ENCODE results near the gene PRKCZ.

Gene PRKCZ

GRCh38 chr1:2049718-2050431 lies at the start of gene PRKCZ:
Gene PRKCZ, plus strand, starts transcription at chr1:2050411. Its CDS starts 220 bp downstream, at chr1:2050631.
- DNase-seq (ENCODE audit: low spot score) = peak; percentile 85

GRCh38 chr1:2000432-2000831 lies 49.8 kb upstream of the PRKCZ start:
- no peak for DNase-seq (ENCODE audit: low spot score)

GRCh38 chr1:2000850-2001249 lies 49.4 kb upstream of the PRKCZ start:
- no peak for DNase-seq (ENCODE audit: low spot score)

GRCh38 chr1:2001773-2002411 lies 48.3 kb upstream of the PRKCZ start:
- no peak for DNase-seq (ENCODE audit: low spot score)

GRCh38 chr1:2003541-2004131 lies 46.6 kb upstream of the PRKCZ start, which contains the start of gene CFAP74:
Gene CFAP74, minus strand, starts transcription at chr1:2003786. Its CDS starts 12,830 bp downstream, at chr1:1990956.
- DNase-seq (ENCODE audit: low spot score) = no peak

GRCh38 chr1:2004856-2005255 lies 45.4 kb upstream of the PRKCZ start:
- DNase-seq (ENCODE audit: low spot score) = no peak

GRCh38 chr1:2009101-2010053 lies 40.8 kb upstream of the PRKCZ start:
- no peak for DNase-seq (ENCODE audit: low spot score)

GRCh38 chr1:2014181-2014580 lies 36.0 kb upstream of the PRKCZ start:
- DNase-seq (ENCODE audit: low spot score) = no peak

- no peak for DNase-seq (ENCODE audit: low spot score)
Measured at GRCh38 chr1:2014741-2015735, 35.2 kb upstream of the PRKCZ start.

GRCh38 chr1:2016123-2016522 lies 34.1 kb upstream of the PRKCZ start:
- no peak for DNase-seq (ENCODE audit: low spot score)

GRCh38 chr1:2018217-2019171 lies 31.7 kb upstream of the PRKCZ start:
- no peak for DNase-seq (ENCODE audit: low spot score)

- no peak for DNase-seq (ENCODE audit: low spot score)
Measured at GRCh38 chr1:2019172-2019543, 31.1 kb upstream of the PRKCZ start, which contains the start of gene GABRD. Gene GABRD, plus strand, starts transcription at chr1:2019345. Its CDS starts 79 bp downstream, at chr1:2019424.

GRCh38 chr1:2019571-2020309 lies 30.5 kb upstream of the PRKCZ start:
- DNase-seq (ENCODE audit: low spot score) = no peak

- DNase-seq (ENCODE audit: low spot score) = no peak
Measured at GRCh38 chr1:2020310-2020655, 29.9 kb upstream of the PRKCZ start.

- no peak for DNase-seq (ENCODE audit: low spot score)
Measured at GRCh38 chr1:2021550-2021949, 28.7 kb upstream of the PRKCZ start.

- DNase-seq (ENCODE audit: low spot score) = no peak
Measured at GRCh38 chr1:2022063-2022770, 28.0 kb upstream of the PRKCZ start.

GRCh38 chr1:2023187-2023586 lies 27.0 kb upstream of the PRKCZ start:
- DNase-seq (ENCODE audit: low spot score) = no peak

- DNase-seq (ENCODE audit: low spot score) = no peak
Measured at GRCh38 chr1:2024451-2024850, 25.8 kb upstream of the PRKCZ start.

Data from RKO (cell line).